Myometrial cell (primary cell): ENCODE results near the gene GSTT4. TPM values are rescaled to one million over a fixed set of nuclear protein-coding genes. Genes with fewer than 3 reads are reported as not detected.

Source experiments
- total RNA-seq: library from RNA; depleted of rRNA; stranded (reverse); fragments of >200 nt; gene quantifications from 2 replicates; pipeline ENCODE4 v1.2.3, GENCODE V29; 2015

GSTT4 gene
- not detected in 2 replicates for total RNA-seq

GRCh38 chr22:24005201-24005600 is at the start of gene GSTT4:
GSTT4 (minus strand) TSS chr22:24005453; CDS start chr22:24005356, 97 bp downstream.

GRCh38 chr22:23979557-23980240 is 25.6 kb downstream of the GSTT4 start, which contains the start of gene GSTT2:
GSTT2 (plus strand) TSS chr22:23980134.

GRCh38 chr22:23974345-23974744 is 30.9 kb downstream of the GSTT4 start, which contains the start of gene DDT:
DDT (minus strand) TSS chr22:23974441; CDS start chr22:23974414, 27 bp downstream.

GRCh38 chr22:23966568-23966967 is 38.7 kb downstream of the GSTT4 start, which contains the start of gene DDTL:
DDTL (plus strand) TSS chr22:23966888; CDS start chr22:23966915, 27 bp downstream.

GRCh38 chr22:23961084-23961771 is 44.0 kb downstream of the GSTT4 start, which contains the start of gene GSTT2B:
GSTT2B (minus strand) TSS chr22:23961195; CDS start chr22:23961131, 64 bp downstream.

Other genes starting within 250 kb of the GSTT4 start
- gene C22orf15, start 242.5 kb downstream of the GSTT4 start, total RNA-seq: 1.1 and 1.2 TPM in 2 replicates
- 1.9 and 2.3 TPM in 2 replicates for gene CHCHD10, start 237.5 kb downstream of the GSTT4 start, total RNA-seq
- 7.4 and 11.2 TPM in 2 replicates for gene MMP11, start 232.6 kb downstream of the GSTT4 start, total RNA-seq
- gene SMARCB1, start 218.5 kb downstream of the GSTT4 start, total RNA-seq: 121 and 151 TPM in 2 replicates
- 2.3 TPM in 1 of 2 replicates, not detected in the other for gene DERL3, start 166.4 kb downstream of the GSTT4 start, total RNA-seq
- 6.9 and 11.2 TPM in 2 replicates for gene SLC2A11, start 147.6 kb downstream of the GSTT4 start, total RNA-seq
- gene MIF, start 111.1 kb downstream of the GSTT4 start, total RNA-seq: 473 and 481 TPM in 2 replicates
- gene GSTT2B, start 44.3 kb downstream of the GSTT4 start, total RNA-seq: 1.8 and 2.6 TPM in 2 replicates
- not detected in 2 replicates for gene DDTL, start 38.6 kb downstream of the GSTT4 start, total RNA-seq
- 93.4 and 103 TPM in 2 replicates for gene DDT, start 31.0 kb downstream of the GSTT4 start, total RNA-seq
- gene GSTT2, start 25.3 kb downstream of the GSTT4 start, total RNA-seq: 1.2 TPM in 1 of 2 replicates, not detected in the other
- gene CABIN1, start 5.9 kb upstream of the GSTT4 start, total RNA-seq: 31.0 and 53.6 TPM in 2 replicates
- 13.8 and 15.9 TPM in 2 replicates for gene SUSD2, start 176.0 kb upstream of the GSTT4 start, total RNA-seq
- 16.1 and 28.3 TPM in 2 replicates for gene GGT5, start 239.6 kb upstream of the GSTT4 start, total RNA-seq